Right atrium auricular region (tissue), 2 donors: ENCODE measurements around the gene ATP2B2. TPM values are rescaled to one million over a fixed set of nuclear protein-coding genes. Genes with fewer than 3 reads are reported as not detected.

Experiments
- DNase-seq: peaks from one replicate; pipeline ENCODE4 v3.0.0-alpha.2; 2019; ENCODE audit warnings: low spot score
- H3K27ac ChIP-seq, 2 donors: fragments of 200-600 bp; sonication (generic); 1 replicate in 1 of 2; 2 replicates in 1 of 2; pipeline ENCODE4 v1.5.1; 2016 to 2019
- H3K27me3 ChIP-seq, 2 donors: fragments of 200-600 bp; sonication (generic); one replicate each; pipeline versions ENCODE4 v1.5.1 to v1.6.0; 2017 to 2019
- H3K36me3 ChIP-seq: fragments of 200-600 bp; sonication (generic); one replicate; pipeline ENCODE4 v1.5.1; 2016
- H3K4me1 ChIP-seq, 2 donors: fragments of 200-600 bp; sonication (generic); one replicate each; pipeline versions ENCODE4 v1.5.1 to v1.6.0; 2017 to 2019
- H3K4me3 ChIP-seq, 2 donors: fragments of 200-600 bp; sonication (generic); 1 replicate in 1 of 2; 2 replicates in 1 of 2; pipeline ENCODE4 v1.5.1; 2017 to 2019; ENCODE audit warnings: mild to moderate bottlenecking in 1 of 2, moderate library complexity in 1 of 2
- H3K9me3 ChIP-seq, 2 donors: fragments of 200-600 bp; sonication (generic); one replicate each; pipeline ENCODE4 v1.5.1; 2019
- CTCF ChIP-seq, 2 donors: fragments of 200-600 bp; sonication (generic); IDR thresholded peaks; one replicate each; pipeline ENCODE4 v1.5.1; 2019; ENCODE audit warnings: antibody characterized with exemption in 2 of 2
- total RNA-seq, 2 donors: library from RNA; depleted of rRNA; stranded (reverse); fragments of >200 nt; gene quantifications; one replicate each; pipeline ENCODE4 v1.1.0, GENCODE V29; 2016

Gene ATP2B2
- total RNA-seq, 2 donors from 2014 or later: 0.12 to 0.15 TPM

GRCh38 chr3:10483686-10484345, 21.6 kb downstream of the ATP2B2 start:
- H3K4me3 ChIP-seq: no peak overlapping the region
- no peaks in the 10 kb centered on the region for H3K36me3 ChIP-seq
- no peaks in the 10 kb centered on the region for H3K4me1 ChIP-seq
- no peak overlapping the region for H3K27ac ChIP-seq
- H3K9me3 ChIP-seq: no peaks in the 10 kb centered on the region
- H3K27me3 ChIP-seq: no peaks in the 10 kb centered on the region
- DNase-seq: no peak
- no peak for TF ChIP-seq CTCF (IDR thresholded peaks at IDR 0.05)

DNA sequence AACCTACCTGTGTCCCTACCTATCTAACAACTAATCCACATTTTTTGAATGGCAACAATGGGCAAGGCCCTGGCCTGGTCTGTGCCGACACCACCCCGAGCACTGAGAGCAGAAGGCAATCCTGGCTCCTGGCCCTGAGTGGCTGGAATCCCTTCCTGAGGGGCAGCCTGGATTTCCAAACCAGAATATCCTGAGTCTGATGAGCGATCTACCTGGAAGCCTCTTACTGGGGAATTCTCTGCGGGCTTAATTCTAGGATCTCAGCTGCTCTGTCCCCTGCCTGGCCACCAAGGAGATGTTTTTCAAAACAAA, 22.1 kb downstream of the ATP2B2 start:
- Histone ChIP-seq H3K9me3 (no peaks in the 10 kb centered on the region), H3K4me1 (no peaks in the 10 kb centered on the region), H3K27ac (no peak overlapping the region), H3K27me3 (no peaks in the 10 kb centered on the region), H3K36me3 (no peaks in the 10 kb centered on the region), H3K4me3 (no peak overlapping the region)
- no peak for TF ChIP-seq CTCF (IDR thresholded peaks at IDR 0.05)
- no peak for DNase-seq

DNA sequence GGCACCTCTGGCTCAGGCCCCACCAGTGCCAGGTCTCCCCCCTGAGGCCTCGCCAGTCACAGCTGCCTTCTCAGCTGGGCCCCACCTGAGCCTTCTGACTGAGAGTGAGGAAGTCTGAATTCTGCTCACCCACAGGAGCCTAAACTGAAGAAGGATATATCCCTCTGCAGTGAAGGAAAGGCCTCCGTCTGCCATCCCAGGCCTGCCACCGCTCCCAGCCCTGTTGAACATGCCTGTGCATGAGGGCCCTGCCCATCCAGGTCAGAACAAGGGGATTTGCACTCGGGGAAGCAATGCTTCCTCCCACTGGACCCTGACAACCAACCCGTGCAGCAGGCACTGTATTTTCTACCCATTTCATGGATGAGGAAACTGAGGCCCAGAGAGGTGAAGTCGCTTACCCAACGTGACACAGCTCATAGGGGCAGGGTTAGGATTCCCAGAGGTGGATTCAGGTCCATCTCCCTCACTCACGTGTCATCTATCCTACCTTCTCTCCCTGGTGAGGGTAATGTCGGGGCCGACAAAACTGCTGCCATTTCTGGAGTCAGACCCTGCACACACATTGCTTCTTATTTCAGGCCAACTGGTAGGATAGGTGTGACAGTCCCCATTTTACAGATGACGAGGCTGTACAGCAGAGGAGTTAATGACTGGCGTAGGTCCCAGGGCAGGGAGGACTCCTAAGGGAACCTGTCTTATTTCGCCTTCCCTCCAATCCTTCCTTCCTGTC, 22.6 kb downstream of the ATP2B2 start:
- no peak for DNase-seq

GRCh38 chr3:10480871-10481378, 24.5 kb downstream of the ATP2B2 start:
- TF ChIP-seq CTCF (IDR thresholded peaks at IDR 0.05): no peak
- Histone ChIP-seq H3K4me1 (no peaks in the 10 kb centered on the region), H3K27me3 (no peaks in the 10 kb centered on the region), H3K4me3 (no peak overlapping the region), H3K27ac (no peak overlapping the region), H3K36me3 (no peaks in the 10 kb centered on the region), H3K9me3 (no peaks in the 10 kb centered on the region)
- DNase-seq: no peak

More for the DNA sequence above, 22.6 kb downstream of the ATP2B2 start:
- Histone ChIP-seq H3K9me3 (no peaks in the 10 kb centered on the region), H3K27ac (no peak overlapping the region), H3K36me3 (no peaks in the 10 kb centered on the region), H3K4me3 (no peak overlapping the region), H3K4me1 (no peaks in the 10 kb centered on the region), H3K27me3 (no peaks in the 10 kb centered on the region)
- no peak for TF ChIP-seq CTCF (IDR thresholded peaks at IDR 0.05)

GRCh38 chr3:10479311-10479710, 26.1 kb downstream of the ATP2B2 start:
- no peaks in the 10 kb centered on the region for H3K27me3 ChIP-seq
- no peak overlapping the region for H3K4me3 ChIP-seq
- DNase-seq: no peak
- no peaks in the 10 kb centered on the region for H3K36me3 ChIP-seq
- no peak overlapping the region for H3K27ac ChIP-seq
- TF ChIP-seq CTCF (IDR thresholded peaks at IDR 0.05): no peak
- H3K4me1 ChIP-seq: no peaks in the 10 kb centered on the region
- H3K9me3 ChIP-seq: no peaks in the 10 kb centered on the region
